GM19372 (cell line): ENCODE measurements around the gene PEX26.

Source experiments
- ATAC-seq: cut with Tn5 transposase; IDR thresholded peaks from one replicate; pipeline ENCODE4 v1.9.1; 2021; ENCODE audit warnings: mild to moderate bottlenecking, low read depth, moderate library complexity; ENCODE audit not compliant: unreplicated experiment

PEX26 gene

GRCh38 chr22:18148293-18148965 lies 70.6 kb downstream of the PEX26 start:
- ATAC-seq = no peak

- ATAC-seq = no peak
These were observed 74.7 kb downstream of the PEX26 start for GRCh38 chr22:18152519-18152918.

GRCh38 chr22:18154821-18155390 lies 77.1 kb downstream of the PEX26 start:
- ATAC-seq = no peak
